H9 (cell line): ENCODE data around the gene PDE6D. TPM values are rescaled to one million over a fixed set of nuclear protein-coding genes. Genes with fewer than 3 reads are reported as not detected.

Experiments
- DNase-seq: peaks from one replicate; pipeline ENCODE4 v3.0.0-alpha.2; 2017
- H2AFZ ChIP-seq: one replicate; pipeline ENCODE4 v1.6.1; 2013; ENCODE audit warnings: mild to moderate bottlenecking, low read length, control low read depth, moderate library complexity
- H2AK5ac ChIP-seq: 2 replicates; pipeline ENCODE4 v1.6.1; 2013; ENCODE audit warnings: low read length, control low read depth, mixed read lengths; ENCODE audit not compliant: insufficient read length
- H2BK120ac ChIP-seq: one replicate; pipeline ENCODE4 v1.6.1; 2013; ENCODE audit warnings: low read depth, mild to moderate bottlenecking, low read length, control low read depth, inconsistent platforms; ENCODE audit not compliant: poor library complexity, severe bottlenecking
- H2BK12ac ChIP-seq: 2 replicates; pipeline ENCODE4 v1.6.1; 2013; ENCODE audit warnings: low read length, control low read depth, mixed read lengths, low read depth; ENCODE audit not compliant: insufficient read length
- H2BK15ac ChIP-seq: 2 replicates; pipeline ENCODE4 v1.6.1; 2013; ENCODE audit warnings: low read depth, low read length, control low read depth
- H2BK20ac ChIP-seq: one replicate; pipeline ENCODE4 v1.6.1; 2013; ENCODE audit warnings: low read depth, mild to moderate bottlenecking, low read length, control low read depth, inconsistent platforms; ENCODE audit not compliant: poor library complexity, severe bottlenecking
- H2BK5ac ChIP-seq: 2 replicates; pipeline ENCODE4 v1.6.1; 2013; ENCODE audit warnings: low read length, control low read depth, mixed read lengths; ENCODE audit not compliant: insufficient read length
- H3K14ac ChIP-seq: 2 replicates; pipeline ENCODE4 v1.6.1; 2013; ENCODE audit warnings: low read length, control low read depth; ENCODE audit not compliant: insufficient read depth
- H3K18ac ChIP-seq: 2 replicates; pipeline ENCODE4 v1.6.1; 2013; ENCODE audit warnings: low read depth, mild to moderate bottlenecking, mixed read lengths, low read length, control low read depth; ENCODE audit not compliant: insufficient read length
- H3K23ac ChIP-seq: 2 replicates; pipeline ENCODE4 v1.6.1; 2013; ENCODE audit warnings: low read length, control low read depth, mixed read lengths, low read depth; ENCODE audit not compliant: insufficient read length
- H3K23me2 ChIP-seq: 2 replicates; pipeline ENCODE4 v1.6.1; 2013; ENCODE audit warnings: low read depth, mild to moderate bottlenecking, mixed read lengths, low read length, control low read depth; ENCODE audit not compliant: insufficient read length, poor library complexity, severe bottlenecking
- H3K27ac ChIP-seq: 2 replicates; pipeline ENCODE4 v1.5.1; 2013; ENCODE audit warnings: low read length, control low read depth, mixed read lengths, low read depth; ENCODE audit not compliant: insufficient read length
- H3K27me3 ChIP-seq: 2 replicates; pipeline ENCODE4 v1.6.1; 2013; ENCODE audit warnings: low read length, control low read depth, inconsistent platforms; ENCODE audit not compliant: insufficient read depth
- H3K4ac ChIP-seq: 2 replicates; pipeline ENCODE4 v1.6.1; 2013; ENCODE audit warnings: low read depth, mild to moderate bottlenecking, control low read depth, inconsistent platforms, low read length, moderate library complexity
- H3K4me1 ChIP-seq: 2 replicates; pipeline ENCODE4 v1.6.1; 2013; ENCODE audit warnings: low read length, control low read depth, inconsistent platforms; ENCODE audit not compliant: insufficient read depth
- H3K4me2 ChIP-seq: 2 replicates; pipeline ENCODE4 v1.6.1; 2013; ENCODE audit warnings: low read length, control low read depth, mixed read lengths; ENCODE audit not compliant: insufficient read length, insufficient read depth
- H3K56ac ChIP-seq: 2 replicates; pipeline ENCODE4 v1.6.1; 2013; ENCODE audit warnings: low read depth, mild to moderate bottlenecking, mixed read lengths, low read length, control low read depth; ENCODE audit not compliant: insufficient read length
- H3K79me1 ChIP-seq: 2 replicates; pipeline ENCODE4 v1.6.1; 2013; ENCODE audit warnings: low read depth, mild to moderate bottlenecking, moderate library complexity, low read length, control low read depth, inconsistent platforms; ENCODE audit not compliant: insufficient read depth, poor library complexity, severe bottlenecking
- H3K79me2 ChIP-seq: 2 replicates; pipeline ENCODE4 v1.6.1; 2013; ENCODE audit warnings: low read length, control low read depth, inconsistent platforms; ENCODE audit not compliant: insufficient read depth
- H3K9ac ChIP-seq: 2 replicates; pipeline ENCODE4 v1.6.1; 2013; ENCODE audit warnings: low read length, control low read depth, mixed read lengths; ENCODE audit not compliant: insufficient read length; ENCODE audit errors: extremely low read depth
- H3K9me3 ChIP-seq: one replicate; pipeline ENCODE4 v1.6.1; 2013; ENCODE audit warnings: low read depth, low read length, inconsistent platforms; ENCODE audit not compliant: control insufficient read depth
- H3T11ph ChIP-seq: one replicate; pipeline ENCODE4 v1.6.1; 2013; ENCODE audit warnings: mild to moderate bottlenecking, low read length, control low read depth, inconsistent platforms
- H4K20me1 ChIP-seq: one replicate; pipeline ENCODE4 v1.6.1; 2013; ENCODE audit not compliant: control insufficient read depth, insufficient read length, insufficient read depth
- H4K5ac ChIP-seq: 2 replicates; pipeline ENCODE4 v1.6.1; 2013; ENCODE audit warnings: low read depth, mild to moderate bottlenecking, mixed read lengths, low read length, control low read depth; ENCODE audit not compliant: insufficient read length
- H4K8ac ChIP-seq: replicated peaks from 2 replicates; pipeline ENCODE4 v1.6.1; 2013; ENCODE audit warnings: low read length, control low read depth, mixed read lengths, low read depth; ENCODE audit not compliant: insufficient read length
- H4K91ac ChIP-seq: 2 replicates; pipeline ENCODE4 v1.6.1; 2013; ENCODE audit warnings: low read depth, mild to moderate bottlenecking, moderate library complexity, mixed read lengths, low read length, control low read depth; ENCODE audit not compliant: insufficient read length
- H3K27ac Mint-ChIP-seq, 3 experiments: 2 replicates in 2 of 3; 3 replicates in 1 of 3; pipeline ENCODE4 v1.8.0; 2020 to 2021; ENCODE audit warnings: mixed read lengths in 3 of 3, mild to moderate bottlenecking in 1 of 3, moderate library complexity in 1 of 3
- H3K27me3 Mint-ChIP-seq: 2 replicates; pipeline ENCODE4 v1.8.0; 2021; ENCODE audit warnings: low read depth, mild to moderate bottlenecking, moderate library complexity, mixed read lengths
- H3K36me3 Mint-ChIP-seq, 3 experiments: 2 replicates in 2 of 3; 3 replicates in 1 of 3; pipeline ENCODE4 v1.8.0; 2020 to 2021; ENCODE audit warnings: low read depth in 3 of 3, mixed read lengths in 3 of 3; ENCODE audit not compliant: insufficient read depth in 1 of 3
- H3K4me1 Mint-ChIP-seq, 2 experiments: 2 replicates each; pipeline ENCODE4 v1.8.0; 2020; ENCODE audit warnings: mixed read lengths in 2 of 2
- H3K4me3 Mint-ChIP-seq, 2 experiments: 2 replicates in 1 of 2; 3 replicates in 1 of 2; pipeline ENCODE4 v1.8.0; 2020 to 2021; ENCODE audit warnings: mild to moderate bottlenecking in 2 of 2, mixed read lengths in 2 of 2, moderate library complexity in 1 of 2
- H3K9me3 Mint-ChIP-seq, 2 experiments: 2 replicates in 1 of 2; 3 replicates in 1 of 2; pipeline ENCODE4 v1.8.0; 2020; ENCODE audit warnings: mild to moderate bottlenecking in 2 of 2, mixed read lengths in 2 of 2, moderate library complexity in 1 of 2
- CTCF ChIP-seq: fragments of 200-600 bp; sonication (generic); conservative IDR thresholded peaks from 3 replicates; pipeline ENCODE4 v1.8.0; 2021; ENCODE audit warnings: antibody characterized with exemption, mild to moderate bottlenecking
- WGBS: extraction: QIAGEN DNeasy Blood & Tissue Kit; methylation state at CpG from one replicate; pipeline ENCODE4 v1.1.7; 2013; ENCODE audit warnings: missing lambda C conversion rate, low lambda C conversion rate, mixed read lengths; ENCODE audit not compliant: insufficient read length; ENCODE audit errors: extremely low coverage; 5-methylcytosine and 5-hydroxymethylcytosine counted together
- total RNA-seq: library from RNA; stranded (reverse); gene quantifications from 2 replicates; pipeline ENCODE4 v1.2.1, GENCODE V29; 2021

The PDE6D gene
- total RNA-seq, 1 experiment from 2014 or later: 33.7 TPM

DNA sequence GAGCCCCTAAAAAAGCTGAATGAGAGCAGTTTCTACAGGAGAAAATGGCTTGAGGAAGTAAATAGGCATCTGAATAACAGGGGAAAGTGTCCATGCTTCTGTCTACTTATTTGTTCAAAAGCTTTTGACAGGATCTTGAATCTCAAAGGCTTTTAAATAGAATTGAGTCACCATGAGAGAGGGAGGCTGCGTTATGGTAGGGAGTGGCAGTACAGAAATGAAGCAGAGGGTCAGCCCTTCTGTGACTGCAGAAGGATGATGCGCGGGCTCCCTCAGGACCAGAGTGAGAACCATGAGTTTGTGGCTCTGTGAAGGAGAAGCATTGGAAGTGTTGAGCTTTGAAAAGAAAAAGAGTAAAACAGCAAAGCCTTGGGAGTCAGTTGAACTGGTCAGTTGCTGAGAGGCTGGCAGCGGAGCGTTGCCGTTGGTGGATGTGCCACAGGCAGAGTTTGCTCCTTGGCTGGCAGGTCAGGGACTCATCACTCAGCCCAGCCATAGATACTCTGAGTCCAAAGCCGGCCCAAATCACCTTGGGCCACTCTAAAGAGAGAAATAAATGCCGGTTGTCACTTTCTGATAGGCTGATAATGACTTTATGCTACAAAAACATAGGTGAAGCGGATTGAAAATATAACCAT is 22.5 kb upstream of the PDE6D start:
- no peak overlapping the region for H3K4me2 ChIP-seq
- no peak overlapping the region for H2BK12ac ChIP-seq
- H3K9me3 ChIP-seq: no peaks in the 10 kb centered on the region
- no peak for TF ChIP-seq CTCF
- H4K91ac ChIP-seq: no peak overlapping the region
- H3K27me3 ChIP-seq: no peaks in the 10 kb centered on the region
- H3T11ph ChIP-seq: no peak overlapping the region
- H3K4ac ChIP-seq: no peak overlapping the region
- no peak overlapping the region for H2AFZ ChIP-seq
- no peak overlapping the region for H3K18ac ChIP-seq
- H2BK15ac ChIP-seq: no peak overlapping the region
- H3K27me3 Mint-ChIP-seq: no peaks in the 10 kb centered on the region
- H4K5ac ChIP-seq: no peak overlapping the region
- no peak overlapping the region for H2BK20ac ChIP-seq
- no peaks in the 10 kb centered on the region for H3K4me1 ChIP-seq
- no peak overlapping the region for H4K8ac ChIP-seq
- no peak for DNase-seq
- no peak overlapping the region for H3K4me3 Mint-ChIP-seq
- peaks cover 10 to 60% (median 25%) of the 10 kb centered on the region in 3 experiments for H3K36me3 Mint-ChIP-seq
- H4K20me1 ChIP-seq: no peaks in the 10 kb centered on the region
- no peak overlapping the region for H3K14ac ChIP-seq
- H3K79me2 ChIP-seq: no peaks in the 10 kb centered on the region
- H3K27ac ChIP-seq: no peak overlapping the region
- peaks cover 12% of the 10 kb centered on the region in 2 experiments for H3K4me1 Mint-ChIP-seq
- no peak overlapping the region for H2BK120ac ChIP-seq
- H2BK5ac ChIP-seq: no peak overlapping the region
- H3K23ac ChIP-seq: no peak overlapping the region
- H3K9me3 Mint-ChIP-seq: no peaks in the 10 kb centered on the region
- no peak overlapping the region for H3K56ac ChIP-seq
- no peak overlapping the region for H3K9ac ChIP-seq
- no peaks in the 10 kb centered on the region for H3K23me2 ChIP-seq
- peak overlapping the region in 2 of 3 experiments; percentile 35 to 46; a peak in 4 of 7 replicates for H3K27ac Mint-ChIP-seq
- no peak overlapping the region for H2AK5ac ChIP-seq
- no CpG with 5 or more reads among the region's 9 CpGs for WGBS
- H3K79me1 ChIP-seq: no peaks in the 10 kb centered on the region
